ENCODE data around the gene ILDR1.
"Not testable (repeated sequence)": the region's sequence is repeated elsewhere in the genome, so short reads cannot be mapped to it uniquely, and the experiment has no call there.

Gene ILDR1

DNA sequence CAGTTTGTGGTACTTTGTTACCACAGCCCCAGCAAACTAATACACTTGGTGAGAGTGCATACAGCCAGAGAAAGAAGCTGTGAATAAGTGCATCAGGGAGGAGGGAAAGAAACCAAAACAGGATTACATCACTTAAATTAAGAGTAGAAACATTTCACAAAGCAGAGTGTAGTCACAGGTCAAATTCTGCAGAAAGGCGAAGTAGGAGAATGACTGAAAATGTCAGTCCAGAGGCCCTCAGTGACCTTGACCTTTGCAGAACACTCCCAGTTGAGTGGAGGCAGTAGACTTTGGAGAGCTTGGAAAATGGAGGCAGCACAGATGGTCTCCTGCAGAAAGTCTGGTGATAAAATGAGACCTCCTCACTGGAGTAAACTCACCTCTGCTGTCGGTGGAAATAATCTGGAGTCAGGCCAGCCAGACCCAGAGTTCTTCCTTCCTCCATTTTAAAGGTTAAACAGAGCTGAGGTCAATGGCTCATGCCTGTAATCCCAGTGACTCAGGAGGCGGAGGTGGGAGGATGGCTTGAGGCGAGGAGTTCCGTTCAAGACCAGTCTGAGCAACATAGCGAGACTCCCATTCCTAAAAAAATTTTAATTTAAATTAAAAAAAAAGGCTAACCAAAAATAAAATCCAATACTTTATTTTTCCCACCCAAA lies 38.1 kb upstream of the ILDR1 start:
- TF ChIP-seq, protein P1, sequence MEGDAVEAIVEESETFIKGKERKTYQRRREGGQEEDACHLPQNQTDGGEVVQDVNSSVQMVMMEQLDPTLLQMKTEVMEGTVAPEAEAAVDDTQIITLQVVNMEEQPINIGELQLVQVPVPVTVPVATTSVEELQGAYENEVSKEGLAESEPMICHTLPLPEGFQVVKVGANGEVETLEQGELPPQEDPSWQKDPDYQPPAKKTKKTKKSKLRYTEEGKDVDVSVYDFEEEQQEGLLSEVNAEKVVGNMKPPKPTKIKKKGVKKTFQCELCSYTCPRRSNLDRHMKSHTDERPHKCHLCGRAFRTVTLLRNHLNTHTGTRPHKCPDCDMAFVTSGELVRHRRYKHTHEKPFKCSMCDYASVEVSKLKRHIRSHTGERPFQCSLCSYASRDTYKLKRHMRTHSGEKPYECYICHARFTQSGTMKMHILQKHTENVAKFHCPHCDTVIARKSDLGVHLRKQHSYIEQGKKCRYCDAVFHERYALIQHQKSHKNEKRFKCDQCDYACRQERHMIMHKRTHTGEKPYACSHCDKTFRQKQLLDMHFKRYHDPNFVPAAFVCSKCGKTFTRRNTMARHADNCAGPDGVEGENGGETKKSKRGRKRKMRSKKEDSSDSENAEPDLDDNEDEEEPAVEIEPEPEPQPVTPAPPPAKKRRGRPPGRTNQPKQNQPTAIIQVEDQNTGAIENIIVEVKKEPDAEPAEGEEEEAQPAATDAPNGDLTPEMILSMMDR (IDR thresholded peaks at IDR 0.05; ENCODE audit: control insufficient read depth, extremely low read depth, insufficient read depth) = no peak
- no peak for DNase-seq (ENCODE audit: low read depth)
- no peak overlapping the region for H3K4me3 ChIP-seq (ENCODE audit: low read depth, low read length)

DNA sequence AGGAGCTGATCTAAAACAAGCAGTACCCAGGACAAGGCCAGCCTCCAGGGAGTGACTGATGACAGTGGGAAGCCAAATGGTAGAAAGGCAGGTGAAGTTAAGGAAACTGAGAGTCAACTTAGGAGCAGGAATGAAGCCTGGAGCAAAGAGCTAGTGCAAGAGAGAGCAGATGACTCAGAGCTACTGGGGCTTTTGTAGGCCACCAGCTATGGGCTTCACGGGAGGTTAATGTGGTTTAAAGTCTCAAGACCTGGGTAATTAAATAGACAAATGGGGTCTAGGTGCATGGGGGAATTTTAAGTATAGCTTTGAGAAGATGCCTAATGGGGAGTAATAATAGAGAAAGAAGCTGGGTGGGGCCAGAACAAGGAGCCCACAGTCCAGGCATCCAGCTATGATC lies 36.2 kb upstream of the ILDR1 start:
- TF ChIP-seq, protein P1 (IDR thresholded peaks at IDR 0.05; ENCODE audit: control insufficient read depth, extremely low read depth, insufficient read depth) = no peak
- DNase-seq (ENCODE audit: low read depth) = no peak
- no peak overlapping the region for H3K4me3 ChIP-seq (ENCODE audit: low read depth, low read length)

DNA sequence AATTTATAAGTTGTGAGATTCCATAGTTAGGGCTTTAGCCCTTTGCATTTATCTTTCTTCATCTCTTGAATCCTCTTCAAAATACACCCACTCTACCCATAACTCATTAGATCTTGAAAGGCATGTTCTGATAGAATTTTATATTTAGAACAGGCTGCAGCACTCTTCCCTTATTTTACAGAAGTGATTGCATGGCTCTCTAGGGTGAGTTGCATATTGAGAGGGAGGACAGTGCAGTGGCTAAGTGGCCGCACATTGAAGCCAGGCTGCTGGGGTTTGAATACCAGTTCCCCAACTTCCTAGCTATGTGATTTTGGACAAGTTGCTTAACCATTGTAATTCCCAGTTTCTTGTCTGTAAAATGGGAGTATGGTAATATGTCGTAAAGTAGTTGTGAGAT lies 35.6 kb upstream of the ILDR1 start:
- DNase-seq (ENCODE audit: low read depth) = no peak
- TF ChIP-seq, protein P1 (IDR thresholded peaks at IDR 0.05; ENCODE audit: control insufficient read depth, extremely low read depth, insufficient read depth) = no peak
- no peak overlapping the region for H3K4me3 ChIP-seq (ENCODE audit: low read depth, low read length)

DNA sequence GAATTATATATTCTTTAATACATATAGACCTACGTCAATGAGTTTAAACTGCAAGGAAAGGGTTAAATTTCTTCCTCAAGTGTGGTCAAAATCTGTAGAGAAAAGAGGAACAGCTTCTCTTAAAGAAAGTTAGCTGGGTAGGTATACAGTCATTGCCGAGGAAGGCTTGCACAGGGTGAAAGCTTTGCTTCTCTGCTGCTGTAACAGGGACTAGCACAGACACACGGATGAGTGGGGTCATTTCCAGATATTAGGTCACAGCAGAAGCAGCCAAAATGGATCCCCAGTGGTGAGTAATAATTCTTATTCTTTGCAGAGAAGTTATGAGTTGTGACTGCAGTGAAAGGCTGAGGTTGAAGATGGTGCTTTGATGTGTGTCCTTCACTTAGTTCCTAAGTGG lies 33.2 kb upstream of the ILDR1 start, which contains the start of gene CD86:
TSS of gene CD86 (plus strand) at position 148 of the 400 bp plus-strand sequence. CDS start at position 276, 128 bp downstream.
- no peak for DNase-seq (ENCODE audit: low read depth)
- H3K4me3 ChIP-seq (ENCODE audit: low read depth, low read length) = no peak within 1 kb of the TSS
- TF ChIP-seq, protein P1 (IDR thresholded peaks at IDR 0.05; ENCODE audit: control insufficient read depth, extremely low read depth, insufficient read depth) = no peak

DNA sequence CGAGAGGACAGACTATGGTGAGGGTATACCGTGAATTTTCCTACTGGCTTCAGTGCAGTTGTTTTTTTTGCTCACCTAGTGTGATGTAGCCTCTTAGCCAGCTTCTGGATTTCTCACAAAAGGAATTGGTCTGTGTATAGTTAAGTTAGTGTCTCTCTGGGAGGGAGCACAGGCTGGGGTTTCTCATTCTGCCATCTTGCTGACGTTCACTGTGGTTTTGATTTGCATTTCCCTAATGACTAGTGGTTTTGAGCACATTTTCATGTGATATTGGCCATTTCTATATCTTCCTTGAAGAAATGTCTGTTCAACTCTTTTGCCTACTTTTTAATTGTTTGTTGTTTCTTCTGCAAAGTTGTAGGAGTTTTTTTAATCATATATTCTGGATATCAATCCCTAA lies 30.9 kb upstream of the ILDR1 start:
- TF ChIP-seq, protein P1 (IDR thresholded peaks at IDR 0.05; ENCODE audit: control insufficient read depth, extremely low read depth, insufficient read depth) = no peak
- no peak for DNase-seq (ENCODE audit: low read depth)
- H3K4me3 ChIP-seq (ENCODE audit: low read depth, low read length) = no peak overlapping the region

DNA sequence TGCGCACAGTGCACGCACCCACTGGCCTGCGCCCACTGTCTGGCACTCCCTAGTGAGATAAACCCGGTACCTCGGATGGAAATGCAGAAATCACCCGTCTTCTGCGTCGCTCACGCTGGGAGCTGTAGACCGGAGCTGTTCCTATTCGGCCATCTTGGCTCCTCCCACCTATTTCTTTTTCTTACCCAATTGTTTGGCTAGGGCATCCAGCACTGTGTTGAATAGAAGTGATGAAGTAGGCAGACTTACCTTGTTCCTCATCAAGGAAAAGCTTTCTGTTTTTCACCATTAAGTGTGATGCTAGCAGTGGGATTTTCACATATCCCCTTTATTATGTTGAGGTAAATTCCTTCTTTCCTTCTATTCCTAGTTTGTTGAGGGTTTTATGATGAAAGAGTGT lies 25.7 kb upstream of the ILDR1 start:
- DNase-seq (ENCODE audit: low read depth); H3K4me3 ChIP-seq (ENCODE audit: low read depth, low read length): not testable (repeated sequence)

DNA sequence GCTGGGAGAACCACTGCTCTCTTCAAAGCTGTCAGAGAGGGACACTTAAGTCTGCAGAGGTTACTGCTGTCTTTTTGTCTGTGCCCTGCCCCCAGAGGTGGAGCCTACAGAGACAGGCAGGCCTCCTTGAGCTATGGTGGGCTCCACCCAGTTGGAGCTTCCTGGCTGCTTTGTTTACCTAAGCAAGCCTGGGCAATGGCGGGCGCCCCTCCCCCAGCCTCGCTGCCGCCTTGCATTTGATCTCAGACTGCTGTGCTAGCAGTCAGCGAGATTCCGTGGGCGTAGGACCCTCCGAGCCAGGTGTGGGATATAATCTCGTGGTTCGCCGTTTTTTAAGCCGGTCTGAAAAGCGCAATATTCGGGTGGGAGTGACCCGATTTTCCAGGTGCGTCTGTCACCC lies 25.2 kb upstream of the ILDR1 start:
- H3K4me3 ChIP-seq (ENCODE audit: low read depth, low read length); DNase-seq (ENCODE audit: low read depth): not testable (repeated sequence)

DNA sequence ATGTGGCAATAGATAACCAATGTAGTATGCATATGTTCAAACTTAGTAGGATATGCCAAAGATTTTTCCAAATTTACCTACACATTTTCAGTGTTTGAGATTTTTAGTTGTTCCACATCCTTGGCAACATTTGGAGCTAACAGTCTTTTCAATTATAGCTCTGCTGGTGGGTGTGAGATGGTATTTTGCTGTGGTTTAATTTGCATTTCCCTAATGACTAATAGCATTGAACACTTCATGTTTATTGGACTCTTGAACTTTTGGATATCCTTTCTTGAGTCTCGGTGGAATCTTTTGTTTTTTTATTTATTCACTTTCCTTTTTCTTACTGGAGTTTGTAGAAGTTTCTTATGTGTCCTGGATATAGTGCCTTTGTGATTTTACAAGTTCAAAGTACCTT lies 11.0 kb upstream of the ILDR1 start:
- DNase-seq (ENCODE audit: low read depth) = no peak
- H3K4me3 ChIP-seq (ENCODE audit: low read depth, low read length) = no peak overlapping the region
- TF ChIP-seq, protein P1 (IDR thresholded peaks at IDR 0.05; ENCODE audit: control insufficient read depth, extremely low read depth, insufficient read depth) = no peak

Measured in LNCaP clone FGC (cell line).